GM21723 (cell line): Measurements from ENCODE around the gene POU2AF1.
"Not testable (repeated sequence)": the region's sequence is repeated elsewhere in the genome, so short reads cannot be mapped to it uniquely, and the experiment has no call there.

ENCODE experiments used
- ATAC-seq: cut with Tn5 transposase; IDR thresholded peaks from one replicate; pipeline ENCODE4 v1.9.1; 2021; ENCODE audit warnings: mild to moderate bottlenecking, moderate library complexity; ENCODE audit not compliant: unreplicated experiment

POU2AF1 gene

DNA sequence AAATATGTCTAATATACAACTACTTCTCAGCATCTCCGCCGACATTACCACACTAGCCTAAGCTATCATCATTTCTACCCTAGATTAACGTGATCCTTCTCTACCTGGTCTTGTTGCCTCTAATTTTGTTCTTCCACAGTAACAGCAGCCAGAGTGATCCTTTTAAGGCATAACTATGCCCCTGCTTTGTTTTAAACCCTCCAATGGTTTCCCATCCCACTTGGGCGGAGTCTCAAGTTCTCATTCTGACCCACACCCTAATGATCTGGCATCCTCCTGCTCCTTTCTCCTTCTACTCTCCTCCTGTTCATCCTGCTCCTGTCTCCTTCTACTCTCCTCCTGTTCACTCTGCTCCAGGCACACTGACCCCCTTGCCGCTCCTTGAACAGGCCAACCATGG is 31.9 kb upstream of the POU2AF1 start:
- no peak for ATAC-seq

DNA sequence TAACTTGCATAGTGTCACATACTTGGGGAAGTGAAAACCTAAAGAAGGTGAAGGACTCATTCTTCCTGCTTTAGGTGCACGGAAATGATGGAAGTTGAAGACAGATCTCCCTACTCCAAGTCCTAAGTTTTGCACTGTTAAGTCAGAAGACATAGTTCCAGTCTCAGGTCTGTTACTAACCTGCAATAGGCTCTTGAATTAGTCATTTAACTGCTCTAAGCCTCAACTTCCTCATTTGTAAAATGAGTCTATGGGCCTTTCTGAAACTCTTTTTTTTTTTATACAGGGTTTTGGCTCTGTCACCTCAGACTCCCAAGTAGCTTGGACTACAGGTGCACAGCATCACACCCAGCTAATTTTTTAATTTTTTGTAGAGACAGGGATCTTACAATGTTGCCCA is 30.8 kb upstream of the POU2AF1 start:
- ATAC-seq = peak; percentile 67

DNA sequence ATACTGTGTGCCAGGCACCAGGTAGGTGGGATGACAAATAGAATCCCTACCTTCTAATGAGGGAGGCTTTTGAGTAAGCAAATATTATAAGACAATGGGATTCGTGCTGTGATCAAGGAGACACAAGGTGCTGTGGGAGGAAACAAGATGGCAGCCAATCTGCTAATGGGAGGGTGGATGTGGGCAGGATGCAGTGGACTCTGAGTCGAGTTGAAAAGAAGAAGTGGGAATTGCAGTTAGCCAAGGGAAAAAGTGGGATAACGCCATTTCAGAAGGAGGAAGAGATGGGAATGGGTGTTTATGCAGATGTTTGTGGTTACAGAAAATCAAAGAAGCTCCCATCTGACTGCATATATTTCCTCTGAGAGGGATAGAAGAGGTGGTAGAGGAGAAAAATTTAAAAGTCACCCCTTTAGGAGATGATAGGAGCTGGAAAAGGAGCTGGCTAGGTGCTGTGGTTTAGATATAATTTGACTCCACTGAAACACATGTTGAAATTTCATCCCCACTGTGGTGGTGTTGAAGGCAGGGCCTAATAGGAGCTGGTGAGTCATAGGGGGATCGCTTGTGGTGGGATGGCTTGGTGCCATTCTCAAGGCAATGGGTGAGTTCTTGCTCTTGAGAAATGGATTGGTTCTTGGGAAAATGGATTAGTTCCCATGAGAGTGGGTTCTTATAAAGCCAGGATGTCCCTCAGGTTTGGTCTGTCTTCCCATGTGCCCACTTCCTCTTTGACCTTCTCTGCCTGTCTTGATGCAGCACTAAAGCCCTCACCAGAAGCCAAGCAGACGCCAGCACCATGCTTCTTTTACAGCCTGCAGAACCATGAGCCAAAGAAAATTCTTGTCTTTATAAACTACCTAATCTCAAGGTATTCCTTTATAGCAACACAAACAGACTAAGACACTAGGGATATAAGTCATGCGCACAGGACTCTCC is 30.0 kb upstream of the POU2AF1 start:
- peak; percentile 42 for ATAC-seq

DNA sequence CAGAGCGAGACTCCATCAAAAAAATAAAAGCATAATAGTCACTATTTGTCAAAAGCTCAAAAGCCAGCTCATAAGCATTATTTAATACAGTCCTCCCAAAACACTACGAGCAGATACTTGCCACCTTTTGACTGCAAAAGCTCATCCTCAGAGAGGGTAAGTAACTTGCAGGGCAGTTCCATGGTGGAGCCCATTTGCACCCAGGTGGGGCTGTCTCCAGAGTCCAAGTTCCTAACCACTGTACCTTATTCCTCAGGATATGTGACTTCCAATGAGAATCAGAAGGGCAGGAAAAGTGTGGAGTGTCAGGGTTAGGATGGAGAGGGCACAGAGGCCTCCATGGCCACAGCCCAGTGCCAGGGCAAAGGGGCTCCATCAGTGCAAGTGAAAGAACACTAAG is 28.6 kb upstream of the POU2AF1 start:
- no peak for ATAC-seq

DNA sequence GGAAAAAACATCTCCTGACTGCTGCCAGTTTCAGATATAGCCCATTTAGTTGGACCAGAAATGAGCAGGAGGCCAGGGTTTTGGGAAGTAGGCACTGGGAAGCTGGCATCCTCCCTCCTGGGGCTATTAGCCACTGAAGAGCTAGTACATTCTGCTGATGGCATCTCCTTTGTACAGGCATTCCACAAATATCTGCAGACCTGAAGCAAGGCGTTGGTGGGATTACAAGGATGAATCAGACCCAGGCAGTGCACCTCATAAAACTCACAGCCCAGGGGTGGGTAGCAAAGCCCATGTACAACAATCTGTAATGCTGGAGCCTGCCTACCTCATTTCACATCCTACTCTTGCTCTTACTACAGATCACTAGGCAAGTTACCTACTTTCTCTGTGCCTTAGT is 27.5 kb upstream of the POU2AF1 start:
- ATAC-seq = no peak

DNA sequence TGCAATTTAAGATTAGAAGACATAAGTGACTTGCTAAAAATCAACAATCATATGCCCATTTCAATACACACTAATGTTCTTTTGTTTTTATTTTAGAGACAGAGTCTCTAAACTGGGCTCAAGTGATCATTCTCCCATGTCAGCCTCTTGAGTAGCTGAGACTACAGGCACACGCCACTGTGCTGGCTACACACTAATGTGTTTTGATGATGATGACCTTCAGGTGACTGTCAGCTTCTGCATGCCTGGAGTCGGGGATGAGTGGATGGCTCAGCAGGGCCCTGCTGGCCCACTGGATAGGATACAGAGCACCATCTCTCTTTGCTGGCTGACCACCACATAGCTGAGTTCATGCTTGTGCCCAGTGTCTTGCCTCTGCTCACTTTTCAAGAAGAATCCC is 27.0 kb upstream of the POU2AF1 start:
- ATAC-seq = no peak

DNA sequence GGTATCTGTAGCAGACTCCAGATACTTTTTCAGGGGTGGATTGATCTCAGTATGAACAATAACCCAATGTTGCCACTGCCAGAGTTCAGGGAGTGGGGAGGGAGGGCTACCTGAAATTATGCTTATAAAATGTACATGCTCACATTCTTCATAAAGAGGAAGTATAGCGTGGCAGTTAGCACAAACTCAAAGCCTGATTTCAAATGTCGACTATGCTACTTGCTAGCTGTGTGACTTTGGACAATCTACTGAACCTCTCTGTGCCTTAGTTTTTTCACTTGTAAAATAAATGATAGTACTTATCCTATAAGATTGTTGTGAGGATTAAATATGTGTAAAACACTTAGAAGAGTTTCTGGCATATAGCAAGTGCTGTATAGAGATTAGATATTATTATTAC is 26.5 kb upstream of the POU2AF1 start:
- ATAC-seq = no peak

DNA sequence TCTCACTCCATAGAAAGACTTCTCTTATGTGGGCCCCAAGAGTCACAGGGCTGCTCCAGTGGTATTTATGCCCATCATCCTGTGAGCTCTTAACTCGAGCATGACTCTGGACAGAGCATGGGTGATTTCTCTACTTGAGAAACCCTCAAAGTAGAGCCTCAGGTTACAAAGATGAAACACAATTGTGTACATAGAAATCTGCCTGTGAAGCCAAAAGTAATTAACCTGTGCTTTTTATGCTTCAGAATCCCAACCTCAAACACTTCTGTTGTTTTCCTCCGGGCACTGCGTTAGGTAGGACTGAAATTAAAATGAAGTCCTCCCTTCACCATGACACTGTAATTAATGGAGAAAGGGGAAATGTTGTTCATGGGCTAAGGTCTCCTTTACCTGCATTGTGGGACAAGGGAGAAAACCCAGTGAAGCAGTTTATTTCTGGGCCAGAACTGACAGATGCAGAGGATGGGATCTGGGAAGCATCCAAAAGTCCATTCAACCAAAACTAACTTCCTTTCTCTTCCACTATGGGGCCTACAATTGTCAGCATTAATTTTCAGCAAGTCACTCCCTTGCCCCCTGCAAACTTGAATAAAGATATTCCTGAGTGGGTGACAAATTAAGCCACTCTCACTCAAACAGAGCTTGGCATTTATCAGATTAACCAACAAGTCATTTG is 24.1 kb upstream of the POU2AF1 start:
- no peak for ATAC-seq

DNA sequence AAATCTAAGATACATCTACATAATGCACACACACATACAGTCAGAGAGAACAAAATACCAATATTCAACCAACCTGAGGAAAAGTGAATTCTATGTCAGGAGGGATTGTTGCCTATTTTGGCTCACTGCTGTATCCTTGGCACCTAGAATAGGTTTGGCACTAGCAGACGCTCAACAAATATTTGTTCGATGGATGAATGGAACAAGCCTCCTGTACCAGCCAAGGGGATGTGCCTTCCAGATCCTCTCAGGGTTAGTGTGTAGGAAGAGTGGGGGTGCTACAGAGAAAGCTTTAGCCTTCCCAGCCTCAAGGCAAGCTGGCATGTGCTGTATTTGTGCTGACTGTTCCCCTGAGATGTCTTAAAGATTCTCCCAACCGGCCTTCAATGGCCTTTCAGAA is 23.3 kb upstream of the POU2AF1 start:
- ATAC-seq = no peak

DNA sequence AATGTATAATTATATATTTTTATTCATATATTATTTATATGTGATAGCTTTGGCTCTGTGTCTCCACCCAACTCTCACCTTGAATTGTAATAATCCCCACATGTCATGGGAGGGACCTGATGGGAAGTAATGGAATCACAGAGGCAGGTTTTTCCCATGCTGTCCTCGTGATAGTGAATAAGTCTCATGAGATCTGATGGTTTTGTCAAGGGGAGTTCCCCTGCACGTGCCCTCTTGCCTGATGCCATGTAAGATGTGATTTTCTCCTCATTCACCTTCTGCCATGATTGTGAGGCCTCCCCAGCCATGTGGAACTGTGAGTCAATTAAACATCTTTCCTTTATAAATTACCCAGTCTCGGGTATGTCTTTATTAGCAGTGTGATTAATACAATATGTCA is 22.9 kb upstream of the POU2AF1 start:
- ATAC-seq = not testable (repeated sequence)

DNA sequence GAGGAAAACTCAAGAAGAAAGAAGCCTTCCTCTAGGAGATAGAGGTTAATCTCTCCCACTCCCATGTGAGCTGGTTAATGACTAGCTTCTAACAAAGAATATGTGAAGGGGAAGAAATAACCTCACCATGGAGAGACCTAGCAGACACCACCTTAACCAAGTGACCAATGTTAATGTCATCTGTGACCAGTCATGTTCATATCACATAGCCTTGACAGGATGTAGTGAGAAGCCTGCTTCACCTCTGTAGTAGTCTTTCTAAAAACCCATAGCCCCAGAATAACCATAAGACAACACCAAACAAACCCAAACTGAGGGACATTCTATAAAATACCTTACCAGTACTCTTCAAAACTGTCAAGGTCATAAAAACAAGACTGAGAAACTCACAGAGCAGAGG is 21.5 kb upstream of the POU2AF1 start:
- no peak for ATAC-seq

DNA sequence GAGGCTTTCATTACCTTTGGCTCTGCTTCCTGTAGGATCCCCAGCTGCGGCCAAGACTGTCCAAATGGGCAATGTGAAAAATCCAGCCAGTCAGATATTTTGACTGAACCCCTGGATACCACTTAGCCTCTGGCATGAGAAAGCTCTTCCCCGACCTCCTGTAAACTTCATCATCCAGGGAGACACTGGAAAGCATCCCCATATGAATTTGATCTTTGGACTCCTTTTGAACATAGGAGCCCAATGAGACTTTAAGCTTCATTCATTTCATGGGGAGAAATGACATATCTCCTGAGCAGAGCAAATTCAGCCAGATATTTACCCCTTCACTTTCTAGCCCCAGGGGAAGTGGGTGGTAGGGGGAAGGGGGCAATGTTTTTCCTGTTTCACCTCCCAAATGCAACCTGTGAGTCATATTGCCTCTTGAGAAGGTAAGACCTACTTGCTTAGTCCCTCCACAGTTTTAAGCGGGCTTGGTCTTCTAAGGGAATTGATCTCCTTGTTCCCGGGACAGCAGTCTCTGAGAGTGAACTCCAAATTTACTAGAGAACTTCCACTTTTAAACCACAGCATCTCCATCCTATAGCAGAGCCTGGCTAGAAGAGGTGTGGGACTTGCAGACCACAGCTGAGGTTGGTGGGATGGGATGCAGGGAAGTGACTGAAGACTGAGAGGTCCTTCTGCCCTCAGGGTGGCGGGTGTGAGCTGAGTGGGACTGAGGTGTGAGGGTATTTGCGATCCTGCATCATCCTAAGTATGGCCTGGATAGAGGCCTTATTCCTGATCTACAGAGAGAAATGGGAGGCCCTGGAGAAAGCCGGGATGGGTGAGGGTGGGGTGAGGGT is 20.3 kb upstream of the POU2AF1 start:
- peak; percentile 51 for ATAC-seq

DNA sequence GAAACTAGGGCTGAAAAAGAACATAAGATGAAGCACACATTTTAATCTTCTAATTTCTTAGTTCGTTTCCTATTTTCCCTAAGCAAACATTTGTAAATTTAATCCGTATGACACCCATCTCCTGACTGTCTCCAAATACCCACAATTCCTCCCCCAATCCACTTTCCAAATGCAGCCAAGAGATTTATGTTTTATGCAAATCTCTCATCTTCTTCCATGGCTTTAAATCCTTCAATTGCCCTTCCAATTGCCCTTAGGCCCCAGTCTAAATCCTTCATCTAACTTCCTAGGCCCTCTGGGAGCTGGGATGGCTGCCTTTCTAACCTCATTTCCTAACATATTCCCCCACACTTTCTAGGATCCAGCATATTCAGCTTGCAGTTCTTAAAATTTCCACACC is 18.0 kb upstream of the POU2AF1 start:
- ATAC-seq = no peak

DNA sequence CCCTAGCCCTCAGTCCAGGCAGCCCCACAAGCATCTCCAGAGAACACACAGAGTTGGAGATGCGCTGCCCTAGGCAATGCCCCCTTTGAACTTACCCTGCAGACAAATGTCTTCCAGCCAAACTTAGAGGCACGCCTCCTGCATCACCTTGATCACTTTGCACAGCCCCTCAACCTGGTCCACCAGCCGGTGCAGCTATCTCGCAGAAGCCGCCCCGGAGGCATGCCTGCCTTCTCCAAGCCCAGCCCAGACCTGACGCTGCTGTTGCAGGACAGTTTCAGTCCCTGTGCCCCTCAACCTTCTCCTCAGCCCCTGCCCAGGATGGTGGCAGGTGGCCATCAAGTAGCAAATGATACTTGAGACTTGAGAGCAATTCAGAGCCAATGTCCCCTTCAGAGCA is 16.7 kb upstream of the POU2AF1 start:
- no peak for ATAC-seq

DNA sequence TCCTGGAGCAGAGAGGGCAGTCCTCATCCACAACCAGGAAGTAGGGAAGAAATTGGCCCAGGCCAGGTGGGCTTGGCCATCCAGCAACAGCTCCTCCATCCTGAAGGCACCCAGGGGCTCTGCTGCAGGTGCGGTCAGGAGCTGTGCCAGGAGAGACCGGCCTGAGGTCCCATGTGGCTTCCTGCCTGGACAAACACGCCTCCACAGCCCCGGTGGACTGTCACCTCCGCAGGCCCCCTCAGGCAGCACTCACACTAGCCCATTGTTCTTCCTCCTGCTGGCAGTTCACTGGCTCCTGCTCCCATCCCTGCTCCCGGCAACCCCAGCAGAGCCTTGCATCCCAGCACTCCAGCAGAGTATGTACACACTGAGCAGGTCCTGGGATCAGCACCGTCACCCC is 16.0 kb upstream of the POU2AF1 start:
- no peak for ATAC-seq

DNA sequence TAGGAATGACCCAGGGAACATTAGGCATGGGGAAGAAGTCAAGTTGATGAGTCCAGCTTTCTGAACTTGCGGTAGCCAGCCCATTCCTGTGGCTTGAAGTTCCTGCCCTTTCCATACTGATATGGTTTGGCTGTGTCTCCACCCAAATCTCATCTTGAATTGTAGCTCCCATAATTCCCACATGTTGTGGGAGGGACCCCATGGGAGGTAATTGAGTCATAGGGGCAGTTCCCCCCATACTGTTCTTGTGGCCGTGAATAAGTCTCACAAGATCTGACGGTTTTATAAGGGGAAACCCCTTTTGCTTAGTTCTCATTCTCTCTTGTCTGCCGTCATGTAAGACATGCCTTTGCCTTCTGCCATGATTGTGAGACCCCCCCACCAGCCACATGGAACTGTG is 15.1 kb upstream of the POU2AF1 start:
- ATAC-seq = not testable (repeated sequence)

DNA sequence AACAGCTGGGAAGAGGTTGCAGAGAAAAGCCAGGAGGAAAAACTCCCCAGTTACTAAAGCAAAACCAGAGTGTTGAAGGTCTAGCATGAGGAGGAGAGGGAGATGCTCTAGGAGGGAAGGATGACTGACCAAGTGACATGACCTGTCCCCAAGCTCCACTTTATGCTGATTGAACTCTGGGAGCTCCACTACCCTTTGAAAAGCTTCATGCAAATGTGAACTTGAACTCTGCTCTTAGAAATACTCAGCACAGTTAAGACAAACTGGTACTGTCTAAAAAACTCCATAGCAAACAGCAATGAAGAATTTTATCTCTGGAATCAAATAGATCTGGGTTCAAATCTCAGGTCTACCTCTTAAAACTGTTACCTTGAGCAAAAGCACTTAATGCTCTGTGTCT is 14.5 kb upstream of the POU2AF1 start:
- no peak for ATAC-seq

DNA sequence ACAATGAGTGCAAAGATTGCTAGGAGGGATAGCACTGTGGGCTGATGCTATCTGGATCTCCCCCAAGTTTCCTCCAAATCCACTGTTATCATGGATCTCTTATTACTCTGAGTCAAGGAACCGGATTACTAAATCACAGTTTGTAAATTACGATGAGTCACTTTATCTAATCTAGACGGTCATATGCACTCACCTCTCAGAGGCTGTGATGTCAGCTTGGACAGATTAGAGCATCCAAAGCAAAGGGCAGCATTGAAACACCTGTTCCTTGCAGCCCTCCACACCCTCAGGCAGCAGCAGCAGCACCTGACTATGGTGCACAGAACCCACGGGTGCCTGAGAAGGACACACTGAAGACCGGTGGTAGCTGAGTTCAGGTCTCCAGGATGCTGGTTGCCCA is 14.0 kb upstream of the POU2AF1 start:
- ATAC-seq = no peak

DNA sequence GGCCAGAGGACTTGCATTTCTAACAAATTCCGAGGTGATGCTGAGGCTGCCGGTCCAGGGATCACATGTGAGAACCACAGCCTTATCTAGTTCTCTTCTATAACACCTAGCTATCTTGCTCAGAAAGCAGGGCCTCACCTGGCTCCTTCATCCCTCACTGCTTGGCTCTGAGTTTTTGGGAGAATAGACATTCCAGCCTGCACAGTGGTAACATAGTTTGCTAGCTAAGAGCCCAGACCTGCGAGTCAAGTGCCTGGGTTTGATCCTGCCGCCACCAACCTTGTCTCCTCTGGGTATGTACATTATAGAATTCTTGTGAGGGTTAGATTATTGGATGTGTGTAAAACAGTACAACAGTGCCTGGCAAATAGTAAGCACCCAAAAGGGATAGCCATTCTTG is 13.5 kb upstream of the POU2AF1 start:
- no peak for ATAC-seq

DNA sequence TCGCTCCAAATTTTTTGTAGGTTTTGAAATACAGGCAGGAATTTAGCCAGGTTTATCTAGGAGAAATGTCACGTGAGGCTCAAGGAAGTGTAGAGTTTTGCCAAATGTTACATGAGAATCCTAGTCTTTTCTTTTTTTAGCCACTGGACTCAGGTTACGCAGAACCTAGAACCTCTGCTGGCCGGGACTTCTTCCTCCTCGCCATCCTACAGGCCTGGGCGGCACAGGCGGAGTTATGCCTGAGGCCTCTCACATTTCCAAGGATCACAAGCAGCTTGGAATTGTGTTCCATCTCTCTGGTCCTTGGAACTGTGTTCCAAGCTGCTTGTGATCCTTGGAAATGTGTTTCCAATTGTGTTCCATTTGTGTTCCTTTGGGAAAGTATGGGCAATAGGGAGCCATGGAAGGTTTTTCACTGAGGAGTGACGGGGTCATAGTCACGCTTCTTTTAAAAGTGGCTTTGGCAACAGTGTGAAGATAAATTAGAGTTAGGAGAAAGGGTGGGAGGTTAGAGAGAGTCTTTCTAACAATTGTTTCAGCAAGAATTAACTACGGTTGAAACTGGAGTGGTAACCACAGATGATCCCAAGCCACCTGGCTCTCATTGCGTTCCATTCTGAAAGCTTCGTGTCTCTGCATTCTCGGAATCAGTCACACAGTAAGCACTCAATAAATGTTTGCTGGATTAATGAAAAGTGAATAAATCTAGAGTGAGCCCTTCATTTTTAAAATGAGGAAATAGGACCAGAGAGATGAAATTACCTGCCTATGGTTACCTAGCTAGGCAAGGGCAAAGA is 12.5 kb upstream of the POU2AF1 start:
- ATAC-seq = no peak

DNA sequence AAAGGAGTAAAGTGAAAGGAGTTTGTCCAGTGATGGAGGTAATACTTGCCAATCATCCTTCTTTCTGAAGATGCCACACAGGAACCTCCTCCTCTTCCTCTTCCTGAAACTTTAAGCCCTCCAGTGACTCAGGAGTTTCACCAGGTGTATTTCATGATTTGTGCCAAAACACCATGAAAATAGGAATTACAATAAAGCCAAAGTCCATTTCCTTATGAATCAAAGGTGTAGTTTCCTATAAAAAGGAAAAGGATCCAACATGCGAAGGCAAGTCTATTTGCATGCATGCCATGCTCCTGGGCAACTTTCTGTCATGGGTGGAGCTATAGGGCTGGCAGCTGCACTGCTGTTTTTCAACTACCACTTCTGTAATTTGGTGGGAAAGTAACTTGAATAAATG is 9.8 kb upstream of the POU2AF1 start:
- ATAC-seq = no peak
